ENCODE data around the gene NXPH3.

Gene NXPH3

DNA sequence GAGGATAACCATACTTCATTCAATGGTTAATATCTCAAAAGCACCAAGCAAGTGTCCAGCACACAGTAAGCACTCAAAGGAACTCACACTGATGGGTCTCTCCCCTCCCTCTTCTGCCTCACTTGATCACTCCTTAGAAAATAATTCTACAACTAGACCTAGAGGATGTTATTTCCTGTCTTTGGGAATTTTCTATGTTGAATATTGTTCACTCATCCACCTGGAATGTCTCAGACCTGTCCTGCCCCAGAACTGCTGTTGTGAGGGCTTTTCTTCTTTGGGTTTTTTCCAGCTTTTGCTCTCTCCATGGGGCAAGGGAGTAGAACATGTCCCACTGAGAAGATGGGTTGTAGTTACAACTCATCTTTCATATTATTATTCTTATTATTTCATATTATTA lies 25.3 kb downstream of the NXPH3 start:
- Histone ChIP-seq H3K27me3 (ENCODE audit: insufficient read depth, low read length) (no peaks in the 10 kb centered on the region), H3K4me3 (ENCODE audit: low read length) (no peak overlapping the region), H3K9ac (ENCODE audit: low read depth, low read length) (no peak overlapping the region), H3K4me1 (ENCODE audit: insufficient read depth, low read length) (no peaks in the 10 kb centered on the region), H3K9me3 (ENCODE audit: insufficient read depth, low read depth, low read length) (no peaks in the 10 kb centered on the region), H3K27ac (ENCODE audit: low read length) (no peak overlapping the region), H3K36me3 (ENCODE audit: insufficient read depth, low read depth, low read length) (peaks cover 89% of the 10 kb centered on the region)

DNA sequence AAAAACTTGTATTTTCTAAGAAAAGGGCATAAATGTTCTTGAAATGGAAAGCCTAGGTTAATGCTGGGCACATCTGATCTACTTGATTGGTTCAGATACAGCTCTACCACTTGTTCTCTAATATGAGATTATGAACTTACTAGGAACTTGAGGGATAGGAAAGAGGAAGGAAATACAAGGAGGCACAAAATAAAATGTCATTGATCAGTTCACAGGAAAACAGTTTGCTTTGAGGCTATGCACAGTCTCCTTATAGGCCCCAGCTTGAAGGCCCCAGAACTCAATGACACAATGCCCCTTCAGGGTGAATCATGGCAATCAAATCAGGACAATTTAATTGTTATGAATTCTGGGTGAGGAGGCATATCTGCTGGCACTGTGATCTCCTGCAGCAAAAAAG lies 27.1 kb downstream of the NXPH3 start:
- 0 out of 2 replicates have a peak overlapping the region, but pooled peaks have one; percentile 9 for H3K9ac ChIP-seq (ENCODE audit: low read depth, low read length)
- peaks cover 86% of the 10 kb centered on the region for H3K36me3 ChIP-seq (ENCODE audit: insufficient read depth, low read depth, low read length)
- no peaks in the 10 kb centered on the region for H3K4me1 ChIP-seq (ENCODE audit: insufficient read depth, low read length)
- H3K27me3 ChIP-seq (ENCODE audit: insufficient read depth, low read length), result no peaks in the 10 kb centered on the region
- no peaks in the 10 kb centered on the region for H3K9me3 ChIP-seq (ENCODE audit: insufficient read depth, low read depth, low read length)
- H3K4me3 ChIP-seq (ENCODE audit: low read length), result no peak overlapping the region
- H3K27ac ChIP-seq (ENCODE audit: low read length), result no peak overlapping the region

DNA sequence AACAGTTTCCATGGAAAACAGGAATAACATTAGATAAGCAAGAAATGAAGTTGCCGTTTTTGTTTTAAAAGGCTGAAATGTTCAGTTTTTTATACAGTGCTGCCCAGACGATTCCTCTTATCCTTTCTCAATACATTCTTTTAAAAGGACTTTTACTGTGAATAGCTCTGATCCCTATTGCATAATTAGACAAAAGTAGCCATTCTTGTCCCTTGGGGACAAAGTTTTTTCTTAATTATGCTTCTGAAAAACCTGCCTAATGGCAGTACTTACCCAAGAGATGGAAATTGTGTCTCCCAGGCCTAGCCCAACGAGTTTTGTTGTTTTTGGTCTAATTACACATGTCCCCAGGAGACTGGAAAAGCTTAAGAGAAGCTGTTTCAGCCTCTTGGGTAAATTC lies 27.6 kb downstream of the NXPH3 start:
- Histone ChIP-seq H3K4me1 (ENCODE audit: insufficient read depth, low read length) (no peaks in the 10 kb centered on the region), H3K4me3 (ENCODE audit: low read length) (no peak overlapping the region), H3K27ac (ENCODE audit: low read length) (no peak overlapping the region), H3K9ac (ENCODE audit: low read depth, low read length) (no peak overlapping the region), H3K9me3 (ENCODE audit: insufficient read depth, low read depth, low read length) (no peaks in the 10 kb centered on the region), H3K27me3 (ENCODE audit: insufficient read depth, low read length) (no peaks in the 10 kb centered on the region), H3K36me3 (ENCODE audit: insufficient read depth, low read depth, low read length) (peaks cover 81% of the 10 kb centered on the region)

DNA sequence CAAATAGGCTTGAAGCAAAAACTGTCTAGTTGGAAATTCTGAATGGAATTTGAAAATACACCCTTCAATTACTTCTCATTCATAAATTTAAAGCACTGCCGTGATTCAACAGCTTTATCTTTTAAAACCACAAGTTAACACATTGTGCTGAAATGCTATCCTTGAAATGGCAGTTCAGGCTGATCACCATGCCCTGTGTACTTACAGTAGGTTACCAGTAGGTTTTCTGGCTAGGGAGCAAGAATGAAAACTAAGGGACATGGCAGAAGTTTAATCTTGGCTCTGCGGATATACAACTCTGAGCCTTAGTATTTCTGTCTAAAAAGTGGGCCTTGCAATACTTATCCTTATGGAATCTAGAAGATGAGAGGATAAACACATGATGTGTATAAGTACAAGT lies 28.0 kb downstream of the NXPH3 start:
- Histone ChIP-seq H3K4me1 (ENCODE audit: insufficient read depth, low read length) (no peaks in the 10 kb centered on the region), H3K36me3 (ENCODE audit: insufficient read depth, low read depth, low read length) (peaks cover 81% of the 10 kb centered on the region), H3K9ac (ENCODE audit: low read depth, low read length) (no peak overlapping the region)

DNA sequence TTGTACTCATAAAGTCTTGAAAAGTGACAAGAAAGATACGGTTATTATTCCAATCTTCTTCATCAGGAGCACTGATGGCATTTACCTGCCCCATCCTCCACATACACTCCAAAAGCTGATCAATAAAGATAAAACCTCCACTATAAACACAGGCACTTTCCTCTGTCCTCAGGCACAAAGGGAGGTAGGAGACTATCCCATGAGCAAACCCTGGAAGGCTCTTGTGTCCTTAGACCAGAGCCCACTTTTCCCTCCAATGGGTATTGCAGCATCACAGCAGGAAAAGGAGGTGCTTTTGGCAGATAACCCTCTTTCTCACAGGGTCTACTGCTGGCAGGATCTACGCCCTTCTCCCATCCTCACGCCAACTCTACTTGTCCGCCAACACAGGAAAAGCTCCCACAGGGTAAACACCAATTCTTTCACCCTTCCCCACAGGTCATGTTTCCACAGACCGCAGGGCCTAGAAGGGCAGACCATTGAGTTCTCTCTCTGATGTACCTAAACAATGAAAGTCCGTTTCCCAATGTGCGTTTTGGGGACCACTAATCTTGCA lies 28.7 kb downstream of the NXPH3 start:
- Histone ChIP-seq H3K9me3 (ENCODE audit: insufficient read depth, low read depth, low read length) (no peaks in the 10 kb centered on the region), H3K27me3 (ENCODE audit: insufficient read depth, low read length) (no peaks in the 10 kb centered on the region), H3K27ac (ENCODE audit: low read length) (no peak overlapping the region), H3K4me3 (ENCODE audit: low read length) (no peak overlapping the region), H3K36me3 (ENCODE audit: insufficient read depth, low read depth, low read length) (peaks cover 81% of the 10 kb centered on the region), H3K4me1 (ENCODE audit: insufficient read depth, low read length) (no peaks in the 10 kb centered on the region), H3K9ac (ENCODE audit: low read depth, low read length) (no peak overlapping the region)

More for the DNA sequence above, 28.0 kb downstream of the NXPH3 start:
- Histone ChIP-seq H3K9me3 (ENCODE audit: insufficient read depth, low read depth, low read length) (no peaks in the 10 kb centered on the region), H3K27ac (ENCODE audit: low read length) (no peak overlapping the region), H3K27me3 (ENCODE audit: insufficient read depth, low read length) (no peaks in the 10 kb centered on the region), H3K4me3 (ENCODE audit: low read length) (no peak overlapping the region)

DNA sequence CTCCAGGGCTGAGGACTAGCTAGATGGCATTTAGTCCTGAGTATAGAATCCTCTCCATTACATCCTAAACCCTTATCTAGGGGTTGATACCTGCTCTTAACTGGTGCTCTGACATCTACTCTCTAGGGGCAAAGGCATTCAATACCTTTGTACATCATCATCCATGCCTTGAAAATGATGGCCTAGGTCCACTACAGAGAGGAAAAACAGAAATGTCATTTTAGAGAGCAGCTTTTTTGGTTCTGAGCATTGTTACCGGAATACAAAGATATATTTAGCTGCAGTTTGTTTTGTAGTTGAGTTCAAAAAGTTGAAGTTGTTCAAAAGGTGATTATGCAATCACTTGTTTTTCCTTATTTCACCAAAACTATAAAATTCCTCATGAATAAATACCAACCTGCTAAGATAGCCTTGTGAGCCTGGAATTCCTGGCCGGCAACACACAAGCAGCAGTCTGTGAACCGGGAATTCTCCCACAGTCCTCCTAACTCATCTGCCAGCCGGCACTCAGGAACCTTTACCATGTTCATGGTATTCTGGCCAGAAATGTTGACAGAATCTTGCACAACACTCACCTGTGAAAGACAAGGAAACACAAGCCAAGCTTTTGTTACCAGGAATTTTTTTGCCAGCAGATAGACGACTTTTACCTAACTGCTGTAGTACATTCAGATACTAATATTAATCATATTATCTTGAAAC lies 35.4 kb downstream of the NXPH3 start:
- Histone ChIP-seq H3K9ac (ENCODE audit: low read depth, low read length) (no peak overlapping the region), H3K27ac (ENCODE audit: low read length) (no peak overlapping the region), H3K27me3 (ENCODE audit: insufficient read depth, low read length) (no peaks in the 10 kb centered on the region), H3K36me3 (ENCODE audit: insufficient read depth, low read depth, low read length) (peaks cover 53% of the 10 kb centered on the region), H3K4me1 (ENCODE audit: insufficient read depth, low read length) (no peaks in the 10 kb centered on the region), H3K9me3 (ENCODE audit: insufficient read depth, low read depth, low read length) (no peaks in the 10 kb centered on the region), H3K4me3 (ENCODE audit: low read length) (no peak overlapping the region)

DNA sequence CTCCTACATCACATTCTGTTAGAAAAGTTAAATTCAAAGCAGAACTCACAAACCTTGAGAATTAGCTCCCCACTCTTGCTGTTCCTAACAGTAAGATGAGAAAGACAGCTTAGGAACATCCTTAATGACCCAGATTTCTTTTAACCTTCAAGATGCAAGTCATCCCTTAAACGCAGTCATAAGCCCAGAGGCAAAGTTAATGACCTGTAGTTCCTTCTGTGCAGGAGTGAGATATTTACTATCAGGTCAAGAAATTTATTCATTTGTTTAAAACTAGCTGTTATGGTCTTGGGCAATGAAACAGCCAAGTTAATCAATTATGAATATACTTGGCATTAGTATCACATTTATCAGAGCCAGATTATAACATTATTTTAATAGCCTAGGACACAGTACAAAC lies 37.1 kb downstream of the NXPH3 start:
- Histone ChIP-seq H3K4me1 (ENCODE audit: insufficient read depth, low read length) (no peaks in the 10 kb centered on the region), H3K36me3 (ENCODE audit: insufficient read depth, low read depth, low read length) (peaks cover 55% of the 10 kb centered on the region)

DNA sequence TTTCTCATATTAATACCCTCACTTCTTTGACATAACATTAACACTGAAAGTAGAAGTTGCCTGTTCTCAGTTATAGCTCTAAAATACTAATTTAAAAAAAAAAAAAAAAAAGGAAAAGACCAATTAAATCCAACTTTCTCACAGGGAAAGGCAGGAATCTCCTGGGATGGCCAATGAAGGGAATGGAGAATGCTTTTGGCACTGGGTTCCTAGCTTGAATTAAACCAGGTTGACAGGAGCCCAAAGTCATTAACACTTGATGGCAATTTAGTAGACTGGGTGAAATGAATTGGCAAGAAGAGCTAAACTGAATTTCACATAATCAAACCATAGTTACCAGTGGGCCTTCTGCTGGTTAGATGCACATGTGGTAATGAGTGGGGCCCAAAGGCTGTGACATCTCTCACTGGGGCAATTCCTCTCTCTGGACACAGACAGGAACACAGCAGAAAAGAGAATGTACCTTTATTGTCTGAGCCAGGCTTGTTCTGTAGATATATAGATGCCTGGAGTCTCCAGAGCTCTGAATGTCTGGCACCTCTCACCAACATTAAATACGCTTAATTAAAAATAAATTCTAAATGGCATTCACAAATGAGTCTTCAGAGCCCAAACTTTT lies 37.6 kb downstream of the NXPH3 start:
- Histone ChIP-seq H3K27ac (ENCODE audit: low read length) (no peak overlapping the region), H3K4me3 (ENCODE audit: low read length) (no peak overlapping the region), H3K27me3 (ENCODE audit: insufficient read depth, low read length) (no peaks in the 10 kb centered on the region), H3K4me1 (ENCODE audit: insufficient read depth, low read length) (no peaks in the 10 kb centered on the region), H3K9ac (ENCODE audit: low read depth, low read length) (no peak overlapping the region), H3K9me3 (ENCODE audit: insufficient read depth, low read depth, low read length) (no peaks in the 10 kb centered on the region), H3K36me3 (ENCODE audit: insufficient read depth, low read depth, low read length) (peaks cover 59% of the 10 kb centered on the region)

More for the DNA sequence above, 37.1 kb downstream of the NXPH3 start:
- no peak overlapping the region for H3K4me3 ChIP-seq (ENCODE audit: low read length)
- no peak overlapping the region for H3K27ac ChIP-seq (ENCODE audit: low read length)
- H3K27me3 ChIP-seq (ENCODE audit: insufficient read depth, low read length), result no peaks in the 10 kb centered on the region
- H3K9ac ChIP-seq (ENCODE audit: low read depth, low read length), result no peak overlapping the region
- H3K9me3 ChIP-seq (ENCODE audit: insufficient read depth, low read depth, low read length), result no peaks in the 10 kb centered on the region

DNA sequence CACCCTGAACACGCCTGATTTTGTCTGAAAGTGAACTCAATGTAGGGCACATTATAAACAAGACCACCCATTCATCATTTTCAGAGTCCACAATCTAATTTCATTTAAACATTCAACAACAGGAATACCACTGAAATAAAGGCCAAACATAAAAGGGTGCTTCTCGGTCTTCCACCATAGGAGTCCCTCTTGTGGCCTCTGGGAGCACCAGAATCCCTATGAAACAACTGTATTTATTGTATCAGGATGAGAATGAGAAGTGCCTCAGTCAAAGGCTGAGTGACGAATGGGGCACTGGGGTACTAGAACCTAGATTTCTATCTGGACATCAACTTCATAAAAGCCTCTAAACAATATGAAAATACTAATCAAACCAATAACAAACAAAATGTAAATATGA lies 40.4 kb downstream of the NXPH3 start:
- H3K36me3 ChIP-seq (ENCODE audit: insufficient read depth, low read depth, low read length), result peaks cover 56% of the 10 kb centered on the region
- H3K9me3 ChIP-seq (ENCODE audit: insufficient read depth, low read depth, low read length), result no peaks in the 10 kb centered on the region
- no peaks in the 10 kb centered on the region for H3K27me3 ChIP-seq (ENCODE audit: insufficient read depth, low read length)
- H3K27ac ChIP-seq (ENCODE audit: low read length), result no peak overlapping the region
- H3K9ac ChIP-seq (ENCODE audit: low read depth, low read length), result no peak overlapping the region
- H3K4me1 ChIP-seq (ENCODE audit: insufficient read depth, low read length), result no peaks in the 10 kb centered on the region
- H3K4me3 ChIP-seq (ENCODE audit: low read length), result no peak overlapping the region

DNA sequence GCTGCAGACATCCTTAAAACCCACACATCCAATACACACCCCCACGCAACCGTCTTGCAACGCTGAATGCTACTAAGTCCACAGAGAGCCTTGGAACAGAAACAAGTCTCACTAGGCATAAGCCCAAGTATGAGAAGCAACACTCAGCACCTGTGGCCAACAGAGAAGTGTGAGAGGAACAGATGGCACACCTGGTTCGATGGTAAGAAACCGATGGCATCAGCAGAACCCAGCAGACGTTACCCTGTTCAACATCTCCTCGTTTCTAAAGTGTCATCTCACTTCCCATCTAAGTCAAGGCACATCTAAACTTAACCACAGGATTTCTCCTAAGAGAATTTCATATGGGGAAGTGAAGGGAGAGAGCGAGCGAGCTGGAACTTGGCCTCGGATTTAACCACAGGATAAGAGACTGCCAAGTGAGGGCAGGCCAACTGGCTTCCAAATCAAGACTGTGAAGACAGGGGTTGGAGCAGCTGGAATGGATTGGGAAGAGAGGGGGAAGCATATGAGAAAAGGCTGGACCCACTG lies 41.0 kb downstream of the NXPH3 start:
- Histone ChIP-seq H3K27ac (ENCODE audit: low read length) (no peak overlapping the region), H3K27me3 (ENCODE audit: insufficient read depth, low read length) (no peaks in the 10 kb centered on the region), H3K9ac (ENCODE audit: low read depth, low read length) (no peak overlapping the region), H3K4me1 (ENCODE audit: insufficient read depth, low read length) (no peaks in the 10 kb centered on the region), H3K4me3 (ENCODE audit: low read length) (no peak overlapping the region), H3K9me3 (ENCODE audit: insufficient read depth, low read depth, low read length) (no peaks in the 10 kb centered on the region), H3K36me3 (ENCODE audit: insufficient read depth, low read depth, low read length) (peaks cover 59% of the 10 kb centered on the region)

DNA sequence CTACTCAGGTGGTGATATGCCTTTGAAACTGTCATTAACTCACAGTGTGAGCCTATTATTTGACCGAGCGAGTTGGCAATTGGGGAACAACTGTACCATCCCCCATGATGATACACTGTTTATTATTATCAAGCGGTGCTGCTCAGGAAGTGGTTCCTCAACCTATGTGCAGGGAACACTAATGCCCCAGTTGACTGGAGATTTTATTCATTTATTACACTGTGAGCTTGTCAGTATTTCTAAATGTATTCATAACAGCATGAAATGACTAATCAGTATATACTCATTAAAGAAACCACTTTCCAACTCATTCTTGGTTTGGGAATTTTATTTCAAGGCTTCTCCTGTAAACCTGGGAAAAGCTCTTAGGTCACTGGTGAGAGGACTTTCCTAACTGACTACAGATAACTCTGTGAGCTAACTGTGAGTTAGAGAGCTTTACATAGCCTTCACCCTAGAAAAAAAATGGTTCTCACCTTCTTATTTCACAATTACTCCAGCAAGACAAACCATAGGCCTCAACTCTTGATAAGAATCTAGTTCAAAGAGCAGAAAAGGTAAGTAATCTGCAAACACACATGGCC lies 42.4 kb downstream of the NXPH3 start:
- H3K27ac ChIP-seq (ENCODE audit: low read length), result no peak overlapping the region
- no peak overlapping the region for H3K4me3 ChIP-seq (ENCODE audit: low read length)
- H3K9ac ChIP-seq (ENCODE audit: low read depth, low read length), result no peak overlapping the region
- H3K4me1 ChIP-seq (ENCODE audit: insufficient read depth, low read length), result no peaks in the 10 kb centered on the region
- no peaks in the 10 kb centered on the region for H3K27me3 ChIP-seq (ENCODE audit: insufficient read depth, low read length)
- H3K9me3 ChIP-seq (ENCODE audit: insufficient read depth, low read depth, low read length), result no peaks in the 10 kb centered on the region
- H3K36me3 ChIP-seq (ENCODE audit: insufficient read depth, low read depth, low read length), result peaks cover 64% of the 10 kb centered on the region
